Measurements from ENCODE around the gene LTK.

- TF ChIP-seq POLR2AphosphoS5 (IDR thresholded peaks at IDR 0.05; ENCODE audit: low read depth, low read length) (no peak), TAF1 (IDR thresholded peaks at IDR 0.05; ENCODE audit: low read depth, low read length) (no peak), POLR2A (IDR thresholded peaks at IDR 0.05; ENCODE audit: low read depth, low read length) (no peak), SPI1 (IDR thresholded peaks at IDR 0.05; ENCODE audit: low read depth, low read length) (no peak), PAX5 (IDR thresholded peaks at IDR 0.05; ENCODE audit: insufficient read depth, low read length, severe bottlenecking) (no peak)
Observed at GRCh38 chr15:41490355-41490754, 23.3 kb downstream of the LTK start.

Data from GM12891 (cell line).